GM18505 (cell line): ENCODE measurements around the gene GPC6.

Experiments
- ATAC-seq: cut with Tn5 transposase; IDR thresholded peaks from one replicate; pipeline ENCODE4 v1.9.1; 2021; ENCODE audit not compliant: unreplicated experiment
- POLR2A ChIP-seq: IDR thresholded peaks from 4 replicates; pipeline ENCODE4 v1.6.1; 2011; ENCODE audit warnings: borderline replicate concordance; ENCODE audit not compliant: insufficient read depth, insufficient read length; ENCODE audit errors: extremely low read depth

GPC6 gene

GRCh38 chr13:93244141-93244917 lies 17.7 kb downstream of the GPC6 start:
- peak; percentile 79 for ATAC-seq
- no peak for TF ChIP-seq POLR2A

GRCh38 chr13:93244918-93245280 lies 18.3 kb downstream of the GPC6 start:
- no peak for ATAC-seq
- no peak for TF ChIP-seq POLR2A

GRCh38 chr13:93246069-93246468 lies 19.5 kb downstream of the GPC6 start:
- TF ChIP-seq POLR2A = no peak

GRCh38 chr13:93248627-93249047 lies 22.0 kb downstream of the GPC6 start:
- no peak for TF ChIP-seq POLR2A
- no peak for ATAC-seq

More at GRCh38 chr13:93246069-93246468, 19.5 kb downstream of the GPC6 start:
- ATAC-seq = no peak

- TF ChIP-seq POLR2A = no peak
- no peak for ATAC-seq
Measured at GRCh38 chr13:93249364-93250306, 23.0 kb downstream of the GPC6 start.

- no peak for ATAC-seq
- TF ChIP-seq POLR2A = no peak
Measured at GRCh38 chr13:93254775-93255174, 28.2 kb downstream of the GPC6 start.

GRCh38 chr13:93256998-93257397 lies 30.4 kb downstream of the GPC6 start:
- ATAC-seq = no peak
- TF ChIP-seq POLR2A = no peak

GRCh38 chr13:93259527-93260080 lies 33.0 kb downstream of the GPC6 start:
- ATAC-seq = no peak
- no peak for TF ChIP-seq POLR2A

GRCh38 chr13:93260591-93260990 lies 34.0 kb downstream of the GPC6 start:
- TF ChIP-seq POLR2A = no peak
- ATAC-seq = no peak

- no peak for ATAC-seq
Measured at GRCh38 chr13:93262729-93263345, 36.2 kb downstream of the GPC6 start.

GRCh38 chr13:93264876-93265275 lies 38.3 kb downstream of the GPC6 start:
- TF ChIP-seq POLR2A = no peak
- ATAC-seq = no peak

More at GRCh38 chr13:93262729-93263345, 36.2 kb downstream of the GPC6 start:
- no peak for TF ChIP-seq POLR2A

GRCh38 chr13:93265800-93266199 lies 39.2 kb downstream of the GPC6 start:
- no peak for ATAC-seq
- no peak for TF ChIP-seq POLR2A

GRCh38 chr13:93266681-93267080 lies 40.1 kb downstream of the GPC6 start:
- no peak for TF ChIP-seq POLR2A
- no peak for ATAC-seq
